Activated CD4-positive, alpha-beta T cell treated with anti-CD3 and anti-CD28 coated beads for 36 hours (primary cell): ENCODE results near the gene FXYD5. TPM values are rescaled to one million over a fixed set of nuclear protein-coding genes. Genes with fewer than 3 reads are reported as not detected.

Source experiments
- ATAC-seq: fragments of 200-7000 bp; cut with Tn5 transposase; one replicate; pipeline ENCODE4 v1.10.0; 2021; ENCODE audit warnings: mild to moderate bottlenecking, moderate library complexity
- CTCF ChIA-PET: fragments of 350-600 bp; sonication (Branson Sonifier 250); formaldehyde crosslinking; loops from one replicate; lab custom pipeline; 2021; ENCODE audit warnings: antibody characterized with exemption; lab: Charles Lee
- POLR2A ChIA-PET: fragments of 350-600 bp; sonication (Branson Sonifier 250); formaldehyde crosslinking; loops from one replicate; lab custom pipeline; 2021; ENCODE audit warnings: antibody characterized with exemption, inconsistent platforms; lab: Charles Lee
- DNase-seq: peaks from one replicate; pipeline ENCODE4 v3.0.0-alpha.2; 2020
- H3K27ac Mint-ChIP-seq: one replicate; pipeline ENCODE4 v1.8.0; 2021; ENCODE audit warnings: mixed read lengths
- H3K27me3 Mint-ChIP-seq: one replicate; pipeline ENCODE4 v1.8.0; 2021; ENCODE audit warnings: mixed read lengths
- H3K36me3 Mint-ChIP-seq: one replicate; pipeline ENCODE4 v1.8.0; 2021; ENCODE audit warnings: low read depth, mixed read lengths
- H3K4me1 Mint-ChIP-seq: one replicate; pipeline ENCODE4 v1.8.0; 2021; ENCODE audit warnings: mixed read lengths
- H3K4me3 Mint-ChIP-seq: one replicate; pipeline ENCODE4 v1.8.0; 2021; ENCODE audit warnings: mild to moderate bottlenecking, moderate library complexity, mixed read lengths
- H3K9me3 Mint-ChIP-seq: one replicate; pipeline ENCODE4 v1.8.0; 2021; ENCODE audit warnings: low read depth, mixed read lengths
- intact Hi-C, 2 experiments: fragments of 100-400 bp; cut with DNase I in 1 of 2; cut with micrococcal nuclease in 1 of 2; formaldehyde crosslinking; loops; one replicate each; pipeline versions ENCODE4 v1.14.2 to v1.15.1; 2022 to 2024; cut with DNase I, micrococcal nuclease
- total RNA-seq, 2 experiments: library from RNA; stranded (reverse); gene quantifications; one replicate each; pipeline ENCODE4 v1.2.3, GENCODE V29; 2021

Gene FXYD5
- total RNA-seq, 2 experiments from 2014 or later, result 261 to 358 TPM

- POLR2A ChIA-PET, result interaction anchor here (0.6 to 1.1 kb wide), 2 partner anchors 12 to 103 kb away, joined by 4 to 5 read pairs; no protein-coding TSS in a partner anchor
- ATAC-seq, result peak; percentile 93
- Mint-ChIP-seq H3K27ac (peak overlapping the region; percentile 65), H3K4me3 (peak overlapping the region; percentile 75), H3K36me3 (no peaks in the 10 kb centered on the region), H3K27me3 (peaks cover 8% of the 10 kb centered on the region), H3K4me1 (peaks cover 31% of the 10 kb centered on the region), H3K9me3 (no peaks in the 10 kb centered on the region)
- CTCF ChIA-PET, result interaction anchor here (0.5 to 3.5 kb wide), 26 partner anchors 9 to 910 kb away, joined by 3 to 47 read pairs (median 4); partner anchors contain the start of genes COX6B1, FXYD3 and FXYD5
- intact Hi-C loops, result loop anchor here (1.0 to 10.0 kb wide), 12 partner anchors 13 to 604 kb away; partner anchors contain the start of genes FFAR1 (in 1 of the 2), FXYD5 (in 1 of the 2), IGFLR1 (in 1 of the 2) and LIN37 (in 1 of the 2)
- DNase-seq, result peak; percentile 99
Observed at GRCh38 chr19:35140962-35141836, 13.3 kb upstream of the FXYD5 start.

GRCh38 chr19:35141837-35142605, 12.5 kb upstream of the FXYD5 start:
- Mint-ChIP-seq H3K4me3 (peak overlapping the region; percentile 75), H3K27me3 (peaks cover 8% of the 10 kb centered on the region), H3K36me3 (no peaks in the 10 kb centered on the region), H3K4me1 (peaks cover 31% of the 10 kb centered on the region), H3K27ac (peak overlapping the region; percentile 65), H3K9me3 (no peaks in the 10 kb centered on the region)
- ATAC-seq (peak; percentile 6), DNase-seq (peak; percentile 44)
- POLR2A ChIA-PET, result interaction anchor here (0.6 to 1.1 kb wide), 2 partner anchors 11 to 363 kb away, joined by 3 to 5 read pairs; no protein-coding TSS in a partner anchor
- CTCF ChIA-PET, result interaction anchor here (0.6 to 3.5 kb wide), 30 partner anchors 8 to 910 kb away, joined by 3 to 47 read pairs (median 4); partner anchors contain the start of genes COX6B1, FAM187B and FXYD5
- intact Hi-C loops, result loop anchor here (1.0 to 10.0 kb wide), 12 partner anchors 12 to 603 kb away; partner anchors contain the start of genes FFAR1 (in 1 of the 2), FXYD5 (in 1 of the 2), IGFLR1 (in 1 of the 2) and LIN37 (in 1 of the 2)

- ATAC-seq, result no peak
- peaks cover 31% of the 10 kb centered on the region for H3K4me1 Mint-ChIP-seq
- peak overlapping the region; percentile 75 for H3K4me3 Mint-ChIP-seq
- intact Hi-C loops, result loop anchor here in 1 of 2 experiments (5.0 to 10.0 kb wide), 2 partner anchors 170 to 602 kb away; partner anchors contain the start of genes IGFLR1, LIN37, PSENEN and U2AF1L4
- no peaks in the 10 kb centered on the region for H3K36me3 Mint-ChIP-seq
- no peak overlapping the region for H3K27ac Mint-ChIP-seq
- ChIA-PET CTCF (interaction anchor here (0.6 to 3.5 kb wide), 14 partner anchors 10 to 492 kb away, joined by 3 to 47 read pairs (median 4); partner anchors contain the start of genes FAM187B and FXYD5), POLR2A (interaction anchor here (0.6 kb wide), 1 partner anchor 364 kb away, joined by 3 read pairs; no protein-coding TSS in a partner anchor)
- H3K9me3 Mint-ChIP-seq, result no peaks in the 10 kb centered on the region
- peak; percentile 81 for DNase-seq
- H3K27me3 Mint-ChIP-seq, result peaks cover 8% of the 10 kb centered on the region
Observed at GRCh38 chr19:35142606-35143230, 11.8 kb upstream of the FXYD5 start.

- intact Hi-C loops, result loop anchor here in 1 of 2 experiments (5.0 to 10.0 kb wide), 2 partner anchors 171 to 602 kb away; partner anchors contain the start of genes IGFLR1, LIN37, PSENEN and U2AF1L4
- Mint-ChIP-seq H3K9me3 (no peaks in the 10 kb centered on the region), H3K36me3 (no peaks in the 10 kb centered on the region), H3K27me3 (peaks cover 8% of the 10 kb centered on the region), H3K27ac (peak within 1 kb of the TSS; percentile 65), H3K4me3 (peak within 1 kb of the TSS; percentile 75), H3K4me1 (peaks cover 31% of the 10 kb centered on the region)
- POLR2A ChIA-PET, result no interaction called here
- DNase-seq (no peak), ATAC-seq (no peak)
- CTCF ChIA-PET, result interaction anchor here (0.7 to 3.5 kb wide), 7 partner anchors 10 to 367 kb away, joined by 4 to 47 read pairs (median 5); partner anchors contain the start of gene FXYD5
Observed at GRCh38 chr19:35143231-35143715, 11.3 kb upstream of the FXYD5 start, which contains the start of gene FXYD7. TSS of gene FXYD7 (plus strand) at chr19:35143255. CDS start at chr19:35143334, 79 bp downstream.

GRCh38 chr19:35143818-35144217, 10.7 kb upstream of the FXYD5 start:
- Mint-ChIP-seq H3K27ac (no peak overlapping the region), H3K4me3 (no peak overlapping the region), H3K36me3 (no peaks in the 10 kb centered on the region), H3K9me3 (no peaks in the 10 kb centered on the region), H3K27me3 (peaks cover 8% of the 10 kb centered on the region), H3K4me1 (peaks cover 31% of the 10 kb centered on the region)
- no peak for DNase-seq
- intact Hi-C loops, result loop anchor here in 1 of 2 experiments (5.0 to 10.0 kb wide), 2 partner anchors 172 to 601 kb away; partner anchors contain the start of genes IGFLR1, LIN37, PSENEN and U2AF1L4
- POLR2A ChIA-PET, result no interaction called here
- CTCF ChIA-PET, result interaction anchor here (1.0 to 3.5 kb wide), 5 partner anchors 9 to 366 kb away, joined by 4 to 47 read pairs (median 5); partner anchors contain the start of gene FXYD5
- no peak for ATAC-seq

- Mint-ChIP-seq H3K9me3 (no peaks in the 10 kb centered on the region), H3K27me3 (peaks cover 8% of the 10 kb centered on the region), H3K4me3 (no peak overlapping the region), H3K4me1 (peaks cover 31% of the 10 kb centered on the region), H3K27ac (no peak overlapping the region), H3K36me3 (no peaks in the 10 kb centered on the region)
- DNase-seq (no peak), ATAC-seq (no peak)
- POLR2A ChIA-PET, result no interaction called here
- CTCF ChIA-PET, result interaction anchor here (1.1 to 1.3 kb wide), 2 partner anchors 13 to 366 kb away, joined by 4 to 7 read pairs; no protein-coding TSS in a partner anchor
- intact Hi-C loops, result loop anchor here in 1 of 2 experiments (5.0 to 10.0 kb wide), 2 partner anchors 172 to 601 kb away; partner anchors contain the start of genes IGFLR1, LIN37, PSENEN and U2AF1L4
Observed at GRCh38 chr19:35144259-35144599, 10.3 kb upstream of the FXYD5 start.

- H3K27ac Mint-ChIP-seq, result no peak overlapping the region
- H3K9me3 Mint-ChIP-seq, result no peaks in the 10 kb centered on the region
- ChIA-PET CTCF (interaction anchor here (1.3 to 2.8 kb wide), 3 partner anchors 8 to 78 kb away, joined by 7 to 10 read pairs (median 7); no protein-coding TSS in a partner anchor), POLR2A (no interaction called here)
- peaks cover 31% of the 10 kb centered on the region for H3K4me1 Mint-ChIP-seq
- DNase-seq, result no peak
- intact Hi-C loops, result loop anchor here in 1 of 2 experiments (5.0 to 10.0 kb wide), 2 partner anchors 173 to 600 kb away; partner anchors contain the start of genes IGFLR1, LIN37, PSENEN and U2AF1L4
- ATAC-seq, result no peak
- peaks cover 8% of the 10 kb centered on the region for H3K27me3 Mint-ChIP-seq
- H3K36me3 Mint-ChIP-seq, result no peaks in the 10 kb centered on the region
- H3K4me3 Mint-ChIP-seq, result no peak overlapping the region
Observed at GRCh38 chr19:35144600-35145436, 9.7 kb upstream of the FXYD5 start.

GRCh38 chr19:35146746-35147459, 7.6 kb upstream of the FXYD5 start:
- DNase-seq, result no peak
- peaks cover 7% of the 10 kb centered on the region for H3K27me3 Mint-ChIP-seq
- ATAC-seq, result no peak
- no peak overlapping the region for H3K4me3 Mint-ChIP-seq
- CTCF ChIA-PET, result interaction anchor here (2.8 kb wide), 1 partner anchor 11 kb away, joined by 10 read pairs; no protein-coding TSS in a partner anchor
- intact Hi-C loops, result loop anchor here in 1 of 2 experiments (10.0 kb wide), 1 partner anchor 598 kb away; the partner anchor contains the start of genes IGFLR1, LIN37, PSENEN and U2AF1L4
- no peak overlapping the region for H3K27ac Mint-ChIP-seq
- POLR2A ChIA-PET, result interaction anchor here (1.0 kb wide), 1 partner anchor 14 kb away, joined by 5 read pairs; no protein-coding TSS in a partner anchor
- no peaks in the 10 kb centered on the region for H3K36me3 Mint-ChIP-seq
- no peaks in the 10 kb centered on the region for H3K9me3 Mint-ChIP-seq
- H3K4me1 Mint-ChIP-seq, result peaks cover 19% of the 10 kb centered on the region
